GM12872 (cell line): ENCODE measurements around the gene XPR1.

Experiments
- CTCF ChIP-seq: IDR thresholded peaks from 3 replicates; pipeline ENCODE4 v1.5.1; 2011; ENCODE audit warnings: low read depth, mild to moderate bottlenecking, low read length, moderate library complexity; ENCODE audit not compliant: insufficient read depth

Gene XPR1

GRCh38 chr1:180606155-180606554 is 25.7 kb upstream of the XPR1 start:
- TF ChIP-seq CTCF = no peak

- no peak for TF ChIP-seq CTCF
Observed at GRCh38 chr1:180609643-180610555, 21.9 kb upstream of the XPR1 start.

GRCh38 chr1:180610556-180611015 is 21.2 kb upstream of the XPR1 start:
- TF ChIP-seq CTCF = no peak

- no peak for TF ChIP-seq CTCF
Observed at GRCh38 chr1:180611016-180611930, 20.5 kb upstream of the XPR1 start.

- no peak for TF ChIP-seq CTCF
Observed at GRCh38 chr1:180612632-180613031, 19.2 kb upstream of the XPR1 start.

GRCh38 chr1:180614730-180615129 is 17.1 kb upstream of the XPR1 start:
- TF ChIP-seq CTCF = no peak
